SK-N-SH treated with all-trans-retinoic acid at 6 μM for 48 hours (cell line): ENCODE data around the gene KCNJ1.

Source experiments
- CREB5 ChIP-seq: fragments of 250-450 bp; sonication (Bioruptor Pico); IDR thresholded peaks from 2 replicates; pipeline ENCODE4 v1.5.1; 2020; ENCODE audit warnings: low read depth, mild to moderate bottlenecking, moderate library complexity
- ZNF70 ChIP-seq: fragments of 450-650 bp; formaldehyde crosslinking; IDR thresholded peaks from 2 replicates; pipeline ENCODE4 v1.5.0; 2020; ENCODE audit warnings: mild to moderate bottlenecking, moderate library complexity

DNA sequence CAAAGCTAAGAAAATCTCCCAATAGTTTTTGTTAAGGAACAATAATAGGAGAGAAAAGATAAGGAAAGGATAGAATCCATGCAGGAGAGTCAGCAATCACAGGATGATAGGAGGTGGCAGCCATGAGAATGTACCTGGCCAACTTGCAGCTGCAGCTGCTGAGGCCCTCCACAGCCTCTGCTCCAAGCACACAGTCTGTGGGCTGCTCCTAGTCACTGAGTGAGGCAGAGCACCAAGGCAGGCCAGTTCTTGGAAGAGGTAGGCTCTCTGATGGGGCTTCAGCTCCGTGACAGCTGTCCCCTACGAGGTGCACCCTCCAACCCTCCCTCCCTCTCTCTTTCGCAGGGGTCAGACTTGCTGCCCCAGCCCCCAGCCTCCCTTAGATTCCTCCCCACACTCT is 5.5 kb upstream of the KCNJ1 start:
- TF ChIP-seq ZNF70 (CRISPR knock-in tag) (no peak), CREB5 (CRISPR knock-in tag) (no peak)
